GM19035 (cell line): ENCODE data around the gene DPM2.

Experiments
- ATAC-seq: cut with Tn5 transposase; IDR thresholded peaks from one replicate; pipeline ENCODE4 v1.9.1; 2021; ENCODE audit not compliant: unreplicated experiment

DPM2 gene

GRCh38 chr9:127903557-127904475 is 33.8 kb downstream of the DPM2 start:
- no peak for ATAC-seq

- ATAC-seq, result peak; percentile 57
Measured at GRCh38 chr9:127899128-127899943, 38.3 kb downstream of the DPM2 start, which contains the start of gene ST6GALNAC6. TSS of gene ST6GALNAC6 (minus strand) at chr9:127899603. CDS start at chr9:127897981, 1,622 bp downstream.

- ATAC-seq, result peak; percentile 18
Measured at GRCh38 chr9:127898433-127899127, 39.1 kb downstream of the DPM2 start.

- no peak for ATAC-seq
Measured at GRCh38 chr9:127897193-127897692, 40.4 kb downstream of the DPM2 start.

- no peak for ATAC-seq
Measured at GRCh38 chr9:127896395-127897192, 41.1 kb downstream of the DPM2 start.

GRCh38 chr9:127895811-127896210 is 41.8 kb downstream of the DPM2 start:
- no peak for ATAC-seq

GRCh38 chr9:127893392-127893791 is 44.3 kb downstream of the DPM2 start:
- no peak for ATAC-seq

GRCh38 chr9:127892831-127893230 is 44.8 kb downstream of the DPM2 start:
- ATAC-seq, result no peak

- ATAC-seq, result no peak
Measured at GRCh38 chr9:127890053-127890452, 47.6 kb downstream of the DPM2 start.

GRCh38 chr9:127887792-127888191 is 49.9 kb downstream of the DPM2 start:
- ATAC-seq, result no peak

- no peak for ATAC-seq
Measured at GRCh38 chr9:127886401-127886972, 51.2 kb downstream of the DPM2 start.

- ATAC-seq, result no peak
Measured at GRCh38 chr9:127885508-127886281, 52.0 kb downstream of the DPM2 start.
